ENCODE measurements around the gene NTMT1. TPM values are rescaled to one million over a fixed set of nuclear protein-coding genes. Genes with fewer than 3 reads are reported as not detected.
A peak's percentile ranks its signal among the peaks of the same experiment; 100 is the strongest.

The NTMT1 gene
- total RNA-seq, 1 donor from 2014 or later = 25.6 TPM

- no peak for TF ChIP-seq CTCF (IDR thresholded peaks at IDR 0.05)
- H3K4me1 ChIP-seq = peaks cover 8% of the 10 kb centered on the region
- intact Hi-C loops (cut with DNase I) = no loop called here
- H3K9me3 ChIP-seq = no peaks in the 10 kb centered on the region
- no peak overlapping the region for H3K27ac ChIP-seq
- no peak overlapping the region for H3K4me3 ChIP-seq
- H3K27me3 ChIP-seq = peaks cover 32% of the 10 kb centered on the region
- no peak for ATAC-seq
- H3K36me3 ChIP-seq = no peaks in the 10 kb centered on the region
- DNase-seq = no peak
These were observed 41.9 kb downstream of the NTMT1 start for GRCh38 chr9:129667850-129668249.

GRCh38 chr9:129669141-129669718, 43.3 kb downstream of the NTMT1 start:
- no peaks in the 10 kb centered on the region for H3K9me3 ChIP-seq
- no peak for TF ChIP-seq CTCF (IDR thresholded peaks at IDR 0.05)
- intact Hi-C loops (cut with DNase I) = no loop called here
- H3K4me3 ChIP-seq = no peak overlapping the region
- ATAC-seq = no peak
- H3K27me3 ChIP-seq = peaks cover 32% of the 10 kb centered on the region
- H3K36me3 ChIP-seq = no peaks in the 10 kb centered on the region
- H3K27ac ChIP-seq = no peak overlapping the region
- H3K4me1 ChIP-seq = peaks cover 8% of the 10 kb centered on the region
- DNase-seq = no peak

- no peaks in the 10 kb centered on the region for H3K9me3 ChIP-seq
- no peak overlapping the region for H3K27ac ChIP-seq
- no peaks in the 10 kb centered on the region for H3K36me3 ChIP-seq
- TF ChIP-seq CTCF (IDR thresholded peaks at IDR 0.05) = no peak
- no peak for ATAC-seq
- H3K4me3 ChIP-seq = no peak overlapping the region
- peaks cover 31% of the 10 kb centered on the region for H3K27me3 ChIP-seq
- intact Hi-C loops (cut with DNase I) = no loop called here
- DNase-seq = no peak
- H3K4me1 ChIP-seq = peaks cover 8% of the 10 kb centered on the region
These were observed 44.0 kb downstream of the NTMT1 start for GRCh38 chr9:129669946-129670345.

- Histone ChIP-seq H3K4me1 (peaks cover 3% of the 10 kb centered on the region), H3K36me3 (no peaks in the 10 kb centered on the region), H3K27me3 (peaks cover 27% of the 10 kb centered on the region), H3K4me3 (no peak overlapping the region), H3K27ac (no peak overlapping the region), H3K9me3 (no peaks in the 10 kb centered on the region)
- no peak for ATAC-seq
- no peak for TF ChIP-seq CTCF (IDR thresholded peaks at IDR 0.05)
- intact Hi-C loops (cut with DNase I) = no loop called here
- peak; percentile 54 for DNase-seq
These were observed 45.1 kb downstream of the NTMT1 start for GRCh38 chr9:129671065-129671464.

GRCh38 chr9:129671519-129671918, 45.6 kb downstream of the NTMT1 start:
- Histone ChIP-seq H3K9me3 (no peaks in the 10 kb centered on the region), H3K27ac (no peak overlapping the region), H3K4me1 (no peaks in the 10 kb centered on the region), H3K36me3 (no peaks in the 10 kb centered on the region), H3K4me3 (no peak overlapping the region), H3K27me3 (peaks cover 24% of the 10 kb centered on the region)
- intact Hi-C loops (cut with DNase I) = no loop called here
- TF ChIP-seq CTCF (IDR thresholded peaks at IDR 0.05) = no peak
- ATAC-seq = no peak
- no peak for DNase-seq

GRCh38 chr9:129672702-129673101, 46.7 kb downstream of the NTMT1 start:
- Histone ChIP-seq H3K4me3 (no peak overlapping the region), H3K36me3 (no peaks in the 10 kb centered on the region), H3K4me1 (no peaks in the 10 kb centered on the region), H3K27me3 (peaks cover 19% of the 10 kb centered on the region), H3K9me3 (no peaks in the 10 kb centered on the region), H3K27ac (no peak overlapping the region)
- ATAC-seq = no peak
- DNase-seq = no peak
- intact Hi-C loops (cut with DNase I) = no loop called here
- no peak for TF ChIP-seq CTCF (IDR thresholded peaks at IDR 0.05)

All from upper lobe of right lung (tissue), 1 donor.